ENCODE measurements around the gene ZNF80.
"Not testable (repeated sequence)": the region's sequence is repeated elsewhere in the genome, so short reads cannot be mapped to it uniquely, and the experiment has no call there.

Gene ZNF80

DNA sequence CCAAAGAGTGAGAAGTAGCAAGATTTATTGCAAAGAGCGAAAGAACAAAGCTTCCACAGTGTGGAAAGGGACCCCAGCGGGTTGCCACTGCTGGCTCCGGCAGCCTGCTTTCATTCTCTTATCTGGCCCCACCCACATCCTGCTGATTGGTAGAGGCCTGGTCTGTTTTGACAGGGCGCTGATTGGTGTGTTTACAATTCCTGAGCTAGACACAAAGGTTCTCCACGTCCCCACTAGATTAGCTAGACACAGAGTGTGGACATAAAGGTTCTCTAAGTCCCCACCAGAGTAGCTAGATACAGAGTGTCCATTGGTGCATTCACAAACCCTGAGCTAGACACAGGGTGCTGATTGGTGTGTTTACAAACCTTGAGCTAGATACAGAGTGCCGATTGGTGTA is at the start of gene ZNF80:
Gene ZNF80 (minus strand): TSS at position 101 of the 400 bp plus-strand sequence. CDS start 504 bp downstream, outside the sequence.
- not testable (repeated sequence) for DNase-seq

DNA sequence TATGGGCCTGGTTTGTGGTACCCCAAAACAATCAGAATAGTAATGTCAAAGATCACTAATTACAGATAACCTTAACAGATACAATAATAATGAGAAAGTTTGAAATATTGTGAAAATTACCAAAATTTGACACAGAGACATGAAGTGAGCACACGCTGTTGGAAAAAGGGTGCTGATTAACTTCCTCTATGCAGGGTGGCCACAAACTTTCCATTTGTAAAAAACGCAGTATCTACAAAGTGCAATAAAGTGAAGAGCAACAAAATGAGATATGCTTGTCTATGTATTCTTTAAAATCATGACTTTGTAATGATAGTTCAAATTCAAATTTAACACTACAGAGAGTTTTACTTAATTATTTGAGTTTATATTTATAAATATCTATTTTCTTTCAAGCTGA is 48.9 kb upstream of the ZNF80 start:
- no peak for DNase-seq

DNA sequence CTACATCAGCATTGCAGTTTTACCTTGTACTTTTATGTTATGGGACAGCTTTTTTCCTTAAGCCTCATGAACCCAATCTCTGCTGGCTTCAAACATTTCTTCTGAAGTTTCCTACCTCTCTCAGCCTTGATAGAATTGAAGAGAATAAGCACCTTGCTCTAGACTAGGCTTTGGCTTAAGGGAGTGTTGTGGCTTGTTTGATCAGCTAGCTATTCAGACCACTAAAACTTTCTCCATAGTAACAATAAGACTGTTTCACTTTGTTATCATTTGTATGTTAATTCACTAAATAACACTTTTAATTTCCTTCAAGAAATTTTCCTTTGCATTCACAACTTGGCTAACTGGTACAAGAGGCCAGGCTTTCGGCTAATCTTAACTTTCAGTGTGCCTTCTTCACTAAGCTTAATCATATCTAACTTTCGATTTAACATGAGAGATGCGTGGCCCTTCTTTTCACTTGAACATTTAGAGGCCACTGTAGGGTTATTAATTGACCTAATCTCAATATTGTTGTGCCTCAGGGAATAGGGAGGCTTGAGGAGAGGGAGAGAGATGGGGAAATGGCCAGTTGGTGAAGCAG is 48.4 kb upstream of the ZNF80 start:
- DNase-seq: no peak

DNA sequence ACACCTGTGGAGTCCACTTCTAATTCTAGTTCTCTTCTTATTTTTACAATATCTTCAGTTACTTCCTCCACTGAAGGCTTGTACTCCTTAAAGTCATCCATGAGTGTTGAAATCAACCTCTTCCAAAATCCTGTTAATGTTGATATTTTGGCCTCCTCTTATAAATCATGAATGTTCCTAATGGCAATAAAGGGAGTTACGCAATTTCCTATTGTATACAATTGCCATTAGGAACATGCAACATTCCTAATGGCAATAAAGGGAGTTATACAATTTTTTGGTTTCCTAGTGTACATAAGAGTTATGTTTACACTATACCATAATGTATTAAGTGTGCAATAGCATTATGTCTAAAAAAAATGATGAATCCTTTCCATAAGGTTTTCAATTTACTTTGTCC is 47.3 kb upstream of the ZNF80 start:
- DNase-seq: no peak

DNA sequence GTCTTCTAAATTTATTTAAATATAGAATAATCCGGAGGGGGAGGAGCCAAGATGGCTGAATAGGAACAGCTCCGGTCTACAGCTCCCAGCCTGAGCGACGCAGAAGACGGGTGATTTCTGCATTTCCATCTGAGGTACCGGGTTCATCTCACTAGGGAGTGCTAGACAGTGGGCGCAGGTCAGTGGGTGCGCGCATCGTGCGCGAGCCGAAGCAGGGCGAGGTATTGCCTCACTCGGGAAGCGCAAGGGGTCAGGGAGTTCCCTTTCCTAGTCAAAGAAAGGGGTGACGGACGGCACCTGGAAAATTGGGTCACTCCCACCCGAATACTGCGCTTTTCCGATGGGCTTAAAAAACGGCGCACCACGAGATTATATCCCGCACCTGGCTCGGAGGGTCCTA is 39.5 kb upstream of the ZNF80 start:
- not testable (repeated sequence) for DNase-seq

DNA sequence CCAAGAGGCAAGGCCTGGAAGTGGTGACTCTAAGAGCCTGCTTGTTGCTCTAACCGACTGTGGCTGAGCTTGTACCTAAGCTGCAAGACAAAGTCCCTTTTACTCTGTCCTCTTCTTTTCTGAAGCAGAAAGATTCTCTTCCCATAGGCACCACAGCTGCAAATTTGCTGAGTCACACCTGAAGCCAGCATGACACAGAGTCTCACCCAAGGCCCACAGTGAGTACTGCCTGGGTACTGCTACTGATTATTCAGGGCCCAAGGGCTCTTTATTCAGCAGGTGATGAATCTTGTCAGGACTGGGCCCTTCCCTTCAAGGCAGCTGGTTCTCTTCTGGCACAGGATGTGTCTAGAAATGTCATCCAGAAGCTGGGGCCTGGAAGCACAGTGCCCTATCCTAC is 37.6 kb upstream of the ZNF80 start:
- DNase-seq: no peak

DNA sequence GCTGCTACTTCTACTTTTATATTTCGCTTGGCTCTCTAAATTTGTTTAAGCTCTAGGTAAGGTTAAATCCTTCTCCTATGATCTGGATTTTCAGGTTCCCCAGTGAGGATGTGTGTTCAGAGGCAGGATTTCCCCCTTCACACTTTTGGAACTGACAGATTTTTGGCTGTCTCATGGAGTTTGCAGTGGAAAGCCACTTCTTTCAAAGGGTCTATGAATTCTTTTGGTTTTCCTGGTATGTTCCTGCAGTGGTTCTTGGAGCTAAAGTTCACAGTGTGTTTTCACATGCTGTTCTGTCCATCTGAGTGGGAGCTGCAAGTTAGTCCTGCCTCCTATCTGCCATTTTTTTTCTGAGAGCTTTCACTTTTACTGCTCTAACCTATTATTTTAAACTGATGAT is 34.9 kb upstream of the ZNF80 start:
- DNase-seq: no peak

DNA sequence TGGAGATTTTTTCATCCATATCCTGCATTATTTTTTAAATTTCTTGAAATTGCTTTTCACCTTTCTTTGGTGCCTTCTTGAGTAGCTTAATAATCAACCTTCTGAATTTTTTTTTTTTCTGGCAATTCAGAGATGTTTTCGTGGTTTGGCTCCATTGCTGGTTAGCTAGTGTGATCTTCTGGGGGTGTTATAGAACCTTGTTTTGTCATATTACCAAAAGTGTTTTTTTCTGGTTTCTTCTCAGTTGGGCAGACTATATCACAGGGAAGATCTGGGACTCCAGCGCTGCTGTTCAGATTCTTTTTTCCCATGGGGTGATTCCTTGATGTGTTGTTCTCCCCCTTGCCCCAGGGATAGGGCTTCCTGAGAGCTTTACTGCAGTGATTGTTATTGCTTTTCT is 32.6 kb upstream of the ZNF80 start:
- no peak for DNase-seq

DNA sequence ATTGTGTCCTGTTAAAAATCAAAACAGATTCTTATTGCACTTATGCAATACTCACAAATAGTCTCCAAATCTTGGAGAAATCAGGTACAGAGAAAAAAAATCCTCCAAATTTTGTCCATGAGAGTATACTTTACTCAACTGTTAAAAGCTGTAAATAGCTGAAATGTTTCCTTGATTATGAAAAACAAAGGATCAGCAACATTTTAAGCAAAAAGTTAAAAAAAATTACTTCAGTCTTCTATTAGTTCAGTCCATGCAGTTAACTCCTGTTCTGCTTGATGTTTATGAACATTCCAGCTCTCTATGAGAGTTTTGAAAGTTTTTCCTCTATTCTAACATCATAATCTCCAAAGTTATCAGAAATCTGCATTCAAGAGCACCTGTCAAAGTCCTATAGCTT is 22.8 kb upstream of the ZNF80 start:
- no peak for DNase-seq

DNA sequence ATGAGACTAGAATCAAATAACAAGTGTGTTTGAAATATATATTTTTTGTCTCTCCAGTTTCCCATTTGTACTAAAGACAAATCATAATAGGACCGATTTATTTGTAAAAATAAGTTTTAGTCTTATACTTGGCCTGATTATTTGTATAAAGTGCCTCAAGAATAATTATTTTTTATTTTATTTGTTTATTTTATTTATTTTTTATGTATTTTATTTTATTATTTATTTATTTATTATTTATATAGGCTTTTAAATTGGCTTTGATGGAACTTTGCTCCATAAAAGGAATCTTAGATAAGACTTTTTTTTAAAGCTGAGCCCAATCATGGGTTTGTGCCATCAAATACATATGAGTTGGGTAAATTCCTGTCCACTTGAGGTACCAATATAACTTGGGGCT is 22.2 kb upstream of the ZNF80 start:
- no peak for DNase-seq

DNA sequence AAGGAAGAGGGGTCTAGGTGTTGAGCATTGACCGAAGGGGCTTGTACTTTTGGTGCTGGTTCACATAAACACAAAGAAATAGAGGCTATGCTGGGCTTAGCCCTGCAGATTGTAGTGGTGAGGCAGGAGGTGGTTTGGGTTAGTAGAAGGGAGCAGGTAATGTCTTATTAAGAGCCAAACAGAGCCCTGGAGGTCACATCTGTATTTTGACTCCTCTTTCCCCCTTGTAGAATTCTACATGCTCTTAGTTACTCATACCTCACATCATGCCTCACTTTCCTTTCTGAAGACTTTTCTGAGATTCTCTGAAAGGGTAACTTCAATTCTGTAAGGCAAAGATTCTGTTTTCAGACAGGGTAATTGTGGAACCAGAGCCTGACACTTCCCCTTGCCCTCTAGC is 16.1 kb upstream of the ZNF80 start:
- DNase-seq: no peak

DNA sequence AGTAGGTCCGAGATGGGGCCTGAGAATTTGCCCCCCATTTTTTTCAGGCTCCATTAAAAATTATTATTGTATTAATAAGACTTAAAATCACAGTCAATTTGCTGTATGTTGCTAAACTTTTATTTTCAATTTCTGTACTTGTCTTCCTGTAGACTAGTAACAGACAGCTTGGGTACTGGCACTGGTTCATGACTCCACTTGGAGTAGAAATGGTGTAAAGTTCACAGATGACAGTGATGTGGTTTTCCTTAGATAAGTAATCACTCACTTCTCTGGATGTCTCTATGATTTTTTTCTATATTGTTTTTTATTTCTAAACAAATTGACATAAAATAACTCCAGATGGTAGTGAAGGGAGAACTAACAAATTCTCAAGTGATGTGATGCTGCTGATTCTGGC is 15.6 kb upstream of the ZNF80 start:
- no peak for DNase-seq

DNA sequence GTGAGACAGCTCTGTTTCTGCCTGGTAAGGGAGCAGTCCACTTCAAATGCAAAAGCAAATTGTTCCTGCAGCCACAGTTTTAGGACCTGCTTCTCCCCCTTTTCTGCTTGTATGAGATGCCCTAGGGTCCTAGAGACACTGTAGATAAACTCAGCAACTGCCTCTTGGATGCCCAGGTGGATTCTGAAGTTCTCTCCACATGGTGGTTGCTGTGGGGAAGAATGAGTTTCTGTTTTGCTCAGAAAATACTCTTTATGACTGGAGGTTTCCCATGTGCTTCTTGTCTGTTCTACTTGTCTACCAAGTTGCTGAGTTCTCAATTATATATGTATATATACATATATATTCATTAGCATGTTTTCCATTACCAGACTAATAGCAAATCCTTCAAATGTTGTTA is 5.6 kb upstream of the ZNF80 start:
- DNase-seq: no peak

DNA sequence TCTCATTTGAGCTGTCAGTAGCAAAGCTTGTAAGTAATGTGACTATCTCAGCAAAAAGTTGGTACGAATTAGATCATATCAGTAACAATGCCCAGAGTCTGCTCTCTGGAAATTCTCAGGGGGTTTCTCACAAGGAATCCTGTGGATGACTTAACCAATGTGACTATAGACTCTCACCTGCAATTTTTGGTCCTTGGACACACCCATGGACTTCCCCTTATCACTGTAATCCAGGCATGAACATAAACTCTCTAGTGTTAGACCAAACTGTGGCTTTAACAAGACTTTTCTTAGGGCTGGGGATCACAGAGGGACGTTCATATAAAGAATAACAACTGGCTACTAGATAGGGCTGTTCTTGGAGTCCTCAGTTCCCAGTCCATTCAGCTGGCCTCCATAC is 3.9 kb upstream of the ZNF80 start:
- DNase-seq: no peak

DNA sequence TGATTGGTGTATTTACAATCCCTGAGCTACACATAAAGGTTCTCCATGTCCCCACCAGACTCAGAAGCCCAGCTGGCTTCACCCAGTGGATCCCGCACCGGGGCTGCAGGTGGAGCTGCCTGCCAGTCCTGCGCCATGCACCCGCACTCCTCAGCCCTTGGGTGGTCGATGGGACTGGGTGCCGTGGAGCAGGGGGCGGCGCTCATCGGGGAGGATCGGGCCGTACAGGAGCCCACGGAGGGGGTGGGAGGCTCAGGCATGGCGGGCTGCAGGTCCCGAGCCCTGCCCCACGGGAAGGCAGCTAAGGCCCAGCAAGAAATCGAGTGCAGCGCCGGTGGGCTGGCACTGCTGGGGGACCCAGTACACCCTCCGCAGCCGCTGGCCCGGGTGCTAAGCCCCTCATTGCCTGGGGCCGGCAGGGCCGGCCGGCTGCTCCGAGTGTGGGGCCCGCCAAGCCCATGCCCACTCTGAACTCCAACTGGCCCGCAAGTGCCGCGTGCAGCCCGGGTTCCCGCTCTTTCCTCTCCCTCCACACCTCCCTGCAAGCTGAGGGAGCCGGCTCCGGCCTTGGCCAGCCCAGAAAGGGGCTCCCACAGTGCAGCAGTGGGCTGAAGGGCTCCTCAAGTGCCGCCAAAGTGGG is 888 bp upstream of the ZNF80 start:
- not testable (repeated sequence) for DNase-seq

DNA sequence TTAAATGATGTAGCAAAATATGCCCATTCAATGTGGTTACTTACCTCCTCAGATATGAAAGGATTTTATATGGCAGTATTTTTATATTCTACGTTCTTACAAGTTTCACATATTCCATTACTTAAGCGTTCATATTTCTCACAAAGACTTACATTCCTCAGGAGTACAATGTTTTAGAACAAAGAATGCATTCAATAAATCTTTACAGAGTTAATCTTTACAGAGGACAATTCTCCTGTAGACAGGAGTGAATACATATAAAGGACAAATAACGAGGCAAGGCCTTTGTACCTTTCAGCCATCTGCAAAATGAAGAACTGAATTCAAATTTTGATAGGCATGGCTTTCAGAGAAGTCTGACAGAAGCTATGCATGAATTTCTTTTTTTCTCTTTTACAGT is 1.9 kb downstream of the ZNF80 start:
- DNase-seq: no peak

DNA sequence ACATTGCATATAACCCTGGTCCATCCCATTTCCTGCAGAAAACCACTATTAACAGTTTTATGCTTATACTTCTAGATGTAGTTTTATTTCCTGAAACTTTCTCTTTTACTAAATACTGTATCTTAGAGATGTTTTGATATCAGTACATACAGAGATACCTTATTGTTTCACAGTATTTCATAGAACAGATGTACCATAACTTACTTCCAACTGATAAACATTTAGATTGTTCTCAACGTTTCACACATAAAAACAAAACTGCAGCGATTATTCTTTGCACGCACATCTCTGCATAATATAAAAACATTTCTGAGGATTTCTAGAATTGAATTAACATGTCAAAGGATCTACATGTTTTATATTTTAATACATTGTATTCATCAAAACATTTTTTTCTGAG is 2.6 kb downstream of the ZNF80 start:
- no peak for DNase-seq

DNA sequence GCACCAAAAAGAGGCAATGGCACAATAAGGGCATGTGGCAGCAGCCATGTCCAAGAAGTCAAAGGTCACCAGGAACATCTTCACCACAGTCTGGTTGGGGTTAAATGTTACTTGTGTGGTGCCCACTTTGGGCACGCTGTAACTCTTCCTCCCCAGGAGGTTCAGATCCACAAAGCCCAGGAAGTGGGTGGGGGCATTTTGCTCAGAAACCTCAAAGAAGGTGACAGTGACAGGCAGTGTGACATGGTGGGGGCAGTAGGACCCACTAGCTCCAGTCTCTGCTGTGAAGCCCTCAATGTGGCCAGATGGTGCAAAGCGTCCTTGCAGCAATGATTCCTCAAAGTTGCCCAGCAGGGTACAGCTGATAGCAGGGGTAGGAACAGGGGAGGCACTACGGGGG is 5.8 kb downstream of the ZNF80 start:
- no peak for DNase-seq

DNA sequence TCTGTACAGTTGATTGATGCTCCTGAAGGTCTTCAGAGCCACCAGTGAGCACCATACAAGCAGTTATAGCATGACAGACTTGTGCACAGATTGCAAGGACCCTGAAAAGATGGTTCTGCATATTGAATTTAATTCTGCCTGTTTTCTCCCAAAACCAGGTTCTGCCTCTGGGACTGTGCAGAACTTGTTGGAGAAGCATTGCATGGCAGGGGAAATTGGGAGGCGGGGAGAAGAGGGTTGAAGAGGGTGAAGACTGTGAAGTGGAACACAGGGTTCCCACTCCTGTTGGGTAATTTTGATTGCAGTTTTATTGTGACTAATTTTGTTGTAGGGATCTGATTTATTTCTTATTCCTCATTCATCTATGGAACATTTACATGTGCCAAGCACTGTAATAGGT is 10.3 kb downstream of the ZNF80 start:
- DNase-seq: no peak

DNA sequence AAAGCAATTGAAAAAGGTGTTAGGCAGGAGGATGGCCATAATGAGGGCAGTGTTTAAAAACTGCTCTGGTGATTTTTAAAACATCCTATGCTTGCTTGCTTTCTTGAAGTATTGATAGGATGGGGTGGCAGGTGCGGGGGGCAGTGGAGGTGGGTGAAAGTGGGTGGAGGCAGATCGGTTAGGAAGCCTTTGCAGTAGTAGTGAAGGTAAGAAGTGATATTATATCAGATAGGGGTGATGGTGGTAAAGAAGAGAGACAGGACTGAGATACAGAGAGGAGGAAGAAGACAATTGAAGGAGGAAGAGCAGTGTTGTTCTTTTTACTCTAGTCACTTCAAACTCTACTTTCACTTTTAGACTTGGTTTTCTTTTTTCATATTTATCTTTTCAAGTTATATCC is 11.1 kb downstream of the ZNF80 start:
- DNase-seq: no peak

DNA sequence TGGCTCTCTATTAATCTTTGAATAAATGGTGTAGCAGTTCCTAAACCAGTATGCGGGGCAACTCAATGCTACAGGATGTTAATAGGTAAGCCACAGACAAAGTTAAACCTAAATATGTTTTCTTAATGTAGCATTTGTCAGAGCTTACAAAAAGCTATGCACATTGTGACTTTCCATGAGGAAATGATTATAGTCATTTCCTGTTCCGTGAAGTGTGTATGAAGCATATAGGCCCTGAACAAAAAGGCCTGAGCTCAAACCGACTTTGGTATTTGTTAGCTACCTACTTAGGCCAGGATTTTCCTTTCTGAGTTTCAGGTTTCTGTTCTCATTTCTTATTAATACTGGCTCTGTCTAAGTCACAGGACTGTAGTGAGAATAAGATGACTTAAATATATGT is 14.2 kb downstream of the ZNF80 start:
- no peak for DNase-seq

DNA sequence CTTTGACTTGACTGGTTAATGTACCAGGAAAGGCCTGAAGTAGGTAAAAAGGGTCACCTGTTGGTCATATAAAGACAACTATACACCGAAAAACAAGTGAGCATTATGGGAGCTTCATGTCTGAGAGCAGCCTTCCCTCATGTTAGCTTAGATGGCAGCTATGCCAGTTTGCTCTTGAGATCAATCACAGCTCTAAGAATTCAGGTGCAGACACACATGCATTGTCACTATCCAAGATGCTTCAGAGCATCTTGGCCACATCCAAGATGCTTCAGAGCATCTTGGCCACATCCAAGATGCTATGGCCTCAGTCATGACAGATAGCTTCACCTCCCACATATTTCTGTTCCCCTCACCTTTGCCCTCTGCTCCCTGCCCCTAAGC is 15.5 kb downstream of the ZNF80 start:
- no peak for DNase-seq

DNA sequence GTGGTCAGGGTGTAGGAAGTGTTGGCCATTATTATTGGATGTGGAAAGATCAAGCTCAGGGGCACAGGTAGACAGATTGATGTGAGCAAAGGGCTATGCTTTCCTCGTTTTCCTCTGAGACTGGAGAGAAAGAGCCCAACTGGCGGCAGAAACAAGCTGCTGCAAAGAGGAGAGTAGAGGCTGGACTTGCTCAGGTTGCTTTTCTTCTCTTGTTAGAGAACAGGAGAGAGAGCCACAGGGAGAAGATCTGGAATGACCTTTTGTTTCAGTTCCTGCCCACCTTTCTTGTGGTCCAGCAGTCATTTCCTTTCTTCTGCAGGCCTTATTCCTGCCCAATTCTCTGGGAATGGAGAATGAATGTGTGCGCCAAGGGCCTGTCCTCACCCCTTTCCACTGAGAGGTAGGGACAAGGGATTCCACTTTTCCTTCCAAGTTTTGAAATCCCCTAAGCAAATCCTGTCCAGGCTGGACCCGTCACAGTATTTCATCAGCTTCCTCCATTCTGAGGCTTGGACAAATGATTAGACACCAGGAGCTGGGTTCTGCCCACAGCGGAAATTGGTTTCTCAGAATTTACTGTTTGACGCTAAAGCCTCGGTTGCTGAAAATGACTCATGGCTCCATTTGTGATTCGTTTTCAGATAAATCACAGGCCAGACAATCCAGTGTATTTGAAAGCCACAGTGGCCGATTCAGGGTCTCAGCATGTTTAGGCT is 16.1 kb downstream of the ZNF80 start:
- no peak for DNase-seq

DNA sequence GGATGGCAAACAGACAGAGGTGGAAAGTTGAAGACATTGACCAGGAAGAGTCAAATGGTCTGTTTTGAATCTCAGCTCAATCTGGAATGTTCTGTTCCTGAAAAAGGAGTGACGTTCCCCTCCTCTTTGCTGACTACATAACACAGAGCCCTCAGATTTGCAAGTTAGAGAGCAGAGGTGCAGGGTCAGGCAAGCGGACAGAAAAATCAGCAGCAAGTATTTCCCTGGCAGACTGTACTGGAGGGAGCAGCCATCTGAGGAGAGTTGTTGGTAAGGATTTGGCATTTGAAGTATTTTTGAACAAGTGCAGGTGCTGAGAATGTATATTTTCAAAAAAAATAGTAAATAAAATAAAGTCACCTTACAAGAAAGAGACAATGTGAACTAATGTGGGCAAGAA is 17.6 kb downstream of the ZNF80 start:
- DNase-seq: no peak
